IMR-90 (cell line): ENCODE results near the gene TMEM62. TPM values are rescaled to one million over a fixed set of nuclear protein-coding genes. Genes with fewer than 3 reads are reported as not detected.

Experiments
- ATAC-seq: fragments of 200-7000 bp; cut with Tn5 transposase; 2 replicates; pipeline ENCODE4 v1.9.1; 2020; ENCODE audit warnings: low read depth, mild to moderate bottlenecking, moderate library complexity
- BruUV-seq: library from RNA; stranded (reverse); fragments of 400-500 nt; replicated peaks from 2 replicates; lab custom pipeline; 2021; lab: Mats Ljungman, UMichigan
- CTCF ChIA-PET: fragments of 300-600 bp; formaldehyde crosslinking; extraction: SDS; loops from one replicate; lab custom pipeline; 2021; ENCODE audit warnings: antibody characterized with exemption; lab: Yijun Ruan, JAX
- POLR2A ChIA-PET: fragments of 300-600 bp; sonication (Branson Sonifier 250); formaldehyde crosslinking; loops from one replicate; lab custom pipeline; 2022; ENCODE audit warnings: antibody characterized with exemption; ENCODE audit not compliant: unreplicated experiment; lab: Charles Lee
- DNase-seq: peaks from one replicate; pipeline ENCODE4 v3.0.0; 2013
- H2AFZ ChIP-seq: replicated peaks from 2 replicates; pipeline ENCODE3; 2013; ENCODE audit warnings: low read length, mild to moderate bottlenecking; ENCODE audit not compliant: poor library complexity
- H2AK5ac ChIP-seq: 2 replicates; pipeline ENCODE4 v1.6.1; 2013; ENCODE audit warnings: low read depth, low read length, inconsistent platforms
- H2AK9ac ChIP-seq: replicated peaks from 2 replicates; pipeline ENCODE3; 2013; ENCODE audit warnings: mild to moderate bottlenecking, low read depth, low read length, moderate library complexity; ENCODE audit not compliant: poor library complexity
- H2BK120ac ChIP-seq: 2 replicates; pipeline ENCODE4 v1.6.1; 2013; ENCODE audit warnings: low read depth, low read length, inconsistent platforms
- H2BK15ac ChIP-seq: 3 replicates; pipeline ENCODE4 v1.6.1; 2013; ENCODE audit warnings: low read depth, low read length, inconsistent platforms
- H2BK20ac ChIP-seq: 2 replicates; pipeline ENCODE4 v1.6.1; 2013; ENCODE audit warnings: low read depth, mild to moderate bottlenecking, inconsistent platforms, low read length, moderate library complexity
- H2BK5ac ChIP-seq: 2 replicates; pipeline ENCODE4 v1.6.1; 2013; ENCODE audit warnings: mild to moderate bottlenecking, low read depth, low read length, inconsistent platforms; ENCODE audit not compliant: poor library complexity, severe bottlenecking
- H3K14ac ChIP-seq: replicated peaks from 2 replicates; pipeline ENCODE4 v1.6.1; 2013; ENCODE audit warnings: low read depth, low read length, inconsistent platforms
- H3K18ac ChIP-seq: 2 replicates; pipeline ENCODE4 v1.6.1; 2013; ENCODE audit warnings: low read depth, low read length, control low read depth
- H3K23ac ChIP-seq: 2 replicates; pipeline ENCODE4 v1.6.1; 2013; ENCODE audit warnings: low read depth, low read length, inconsistent platforms
- H3K27ac ChIP-seq: 2 replicates; pipeline ENCODE4 v1.5.1; 2013; ENCODE audit warnings: mild to moderate bottlenecking, control low read depth, low read length; ENCODE audit not compliant: insufficient read depth
- H3K27me3 ChIP-seq: 2 replicates; pipeline ENCODE4 v1.6.1; 2013; ENCODE audit warnings: low read length; ENCODE audit not compliant: control insufficient read depth, insufficient read depth
- H3K36me3 ChIP-seq: 2 replicates; pipeline ENCODE4 v1.6.1; 2013; ENCODE audit warnings: low read length, mixed read lengths; ENCODE audit not compliant: control insufficient read depth, insufficient read depth
- H3K4ac ChIP-seq: 2 replicates; pipeline ENCODE4 v1.6.1; 2013; ENCODE audit warnings: low read depth, low read length, inconsistent platforms
- H3K4me1 ChIP-seq: 2 replicates; pipeline ENCODE4 v1.6.1; 2013; ENCODE audit warnings: low read length, mixed read lengths; ENCODE audit not compliant: control insufficient read depth, insufficient read depth
- H3K4me2 ChIP-seq: 2 replicates; pipeline ENCODE4 v1.6.1; 2013; ENCODE audit warnings: low read depth, mild to moderate bottlenecking, control low read depth, low read length, moderate library complexity
- H3K4me3 ChIP-seq: 2 replicates; pipeline ENCODE4 v1.5.1; 2013; ENCODE audit warnings: low read depth, mild to moderate bottlenecking, control low read depth, low read length, moderate library complexity; ENCODE audit not compliant: insufficient read depth
- H3K56ac ChIP-seq: 2 replicates; pipeline ENCODE4 v1.6.1; 2013; ENCODE audit warnings: low read length, inconsistent platforms; ENCODE audit not compliant: insufficient read depth; ENCODE audit errors: extremely low read depth
- H3K79me1 ChIP-seq, 2 experiments: 2 replicates each; pipeline ENCODE4 v1.6.1; 2013; ENCODE audit warnings: low read length in 2 of 2, inconsistent platforms in 1 of 2, low read depth in 1 of 2
- H3K9ac ChIP-seq: 2 replicates; pipeline ENCODE4 v1.6.1; 2013; ENCODE audit warnings: low read depth, low read length, control low read depth
- H3K9me1 ChIP-seq: 2 replicates; pipeline ENCODE4 v1.6.1; 2013; ENCODE audit warnings: low read length, inconsistent platforms; ENCODE audit not compliant: insufficient read depth
- H3K9me3 ChIP-seq: 2 replicates; pipeline ENCODE4 v1.6.1; 2013; ENCODE audit warnings: low read length; ENCODE audit not compliant: control insufficient read depth, insufficient read depth
- H4K20me1 ChIP-seq: 2 replicates; pipeline ENCODE4 v1.6.1; 2013; ENCODE audit warnings: low read length, inconsistent platforms; ENCODE audit not compliant: insufficient read depth
- H4K5ac ChIP-seq: 2 replicates; pipeline ENCODE4 v1.6.1; 2013; ENCODE audit warnings: mild to moderate bottlenecking, low read depth, low read length, control low read depth
- H4K8ac ChIP-seq, 2 experiments: 2 replicates each; pipeline ENCODE4 v1.6.1; 2013; ENCODE audit warnings: low read depth in 2 of 2, low read length in 2 of 2, control low read depth in 1 of 2, inconsistent platforms in 1 of 2
- H4K91ac ChIP-seq: 2 replicates; pipeline ENCODE4 v1.6.1; 2013; ENCODE audit warnings: low read depth, low read length, inconsistent platforms; ENCODE audit not compliant: insufficient read depth
- BHLHE40 ChIP-seq: fragments of 150-350 bp; IDR thresholded peaks from 2 replicates; pipeline ENCODE4 v1.6.1; 2016; ENCODE audit warnings: mild to moderate bottlenecking, low read depth, low read length
- CEBPB ChIP-seq: IDR thresholded peaks from 2 replicates; pipeline ENCODE4 v1.6.1; 2012; ENCODE audit warnings: low read depth, low read length, improper control_type of control experiment
- CHD1 ChIP-seq: IDR thresholded peaks from 2 replicates; pipeline ENCODE4 v1.6.1; 2012; ENCODE audit warnings: low read depth, low read length, improper control_type of control experiment
- CTCF ChIP-seq: conservative IDR thresholded peaks from 2 replicates; pipeline ENCODE4 v1.5.1; 2012; ENCODE audit warnings: mild to moderate bottlenecking, low read depth, low read length, improper control_type of control experiment
- ELK1 ChIP-seq: fragments of 150-350 bp; IDR thresholded peaks from 2 replicates; pipeline ENCODE4 v1.6.1; 2016; ENCODE audit warnings: low read depth, mild to moderate bottlenecking, low read length, moderate library complexity, borderline replicate concordance
- FOS ChIP-seq: fragments of 150-350 bp; IDR thresholded peaks from 2 replicates; pipeline ENCODE4 v1.6.1; 2016; ENCODE audit warnings: low read depth, low read length
- MAFK ChIP-seq: IDR thresholded peaks from 2 replicates; pipeline ENCODE4 v1.6.1; 2012; ENCODE audit warnings: low read depth, low read length, improper control_type of control experiment
- MAZ ChIP-seq: IDR thresholded peaks from 2 replicates; pipeline ENCODE4 v1.6.1; 2012; ENCODE audit warnings: low read depth, mild to moderate bottlenecking, low read length, improper control_type of control experiment, moderate library complexity, borderline replicate concordance
- MXI1 ChIP-seq: IDR thresholded peaks from 2 replicates; pipeline ENCODE4 v1.6.1; 2012; ENCODE audit warnings: low read depth, mild to moderate bottlenecking, low read length, moderate library complexity, borderline replicate concordance
- NFE2L2 ChIP-seq: fragments of 150-350 bp; IDR thresholded peaks from 2 replicates; pipeline ENCODE4 v1.6.1; 2016; ENCODE audit warnings: low read depth, mild to moderate bottlenecking, low read length
- POLR2A ChIP-seq: IDR thresholded peaks from 2 replicates; pipeline ENCODE4 v1.6.1; 2012; ENCODE audit warnings: mild to moderate bottlenecking, low read depth, low read length
- RAD21 ChIP-seq: IDR thresholded peaks from 2 replicates; pipeline ENCODE4 v1.6.1; 2012; ENCODE audit warnings: low read length, improper control_type of control experiment
- RCOR1 ChIP-seq: IDR thresholded peaks from 2 replicates; pipeline ENCODE4 v1.6.1; 2012; ENCODE audit warnings: mild to moderate bottlenecking, low read length, improper control_type of control experiment; ENCODE audit not compliant: insufficient replicate concordance
- RFX5 ChIP-seq: IDR thresholded peaks from 2 replicates; pipeline ENCODE4 v1.8.0; 2012; ENCODE audit warnings: low read depth, mild to moderate bottlenecking, low read length, moderate library complexity
- SMC3 ChIP-seq: fragments of 150-350 bp; IDR thresholded peaks from 2 replicates; pipeline ENCODE4 v1.6.1; 2016; ENCODE audit warnings: low read depth, mild to moderate bottlenecking, antibody characterized with exemption, low read length, moderate library complexity
- WGBS, 2 experiments: methylation state at CpG; one replicate each; pipeline versions ENCODE4 v1.1.5 to v1.1.7; 2013; ENCODE audit warnings: missing lambda C conversion rate in 2 of 2; ENCODE audit not compliant: insufficient read length in 1 of 2; ENCODE audit errors: extremely low coverage in 2 of 2; 5-methylcytosine and 5-hydroxymethylcytosine counted together
- dilution Hi-C: fragments of 300-500 bp; cut with HindIII; formaldehyde crosslinking; loops from one replicate; pipeline ENCODE4 v1.14.3; 2018; ENCODE audit warnings: low sequenced_read_pairs; ENCODE audit not compliant: unreplicated experiment
- in situ Hi-C: fragments of 300-500 bp; cut with MboI; formaldehyde crosslinking; loops from 3 replicates; pipeline ENCODE4 v1.14.3; 2019; ENCODE audit warnings: low sequenced_read_pairs, inconsistent platforms, mixed read lengths
- intact Hi-C: fragments of 100-400 bp; cut with micrococcal nuclease; formaldehyde crosslinking; loops from 2 replicates; pipeline ENCODE4 v1.10.0; 2022
- polyA plus RNA-seq, 3 experiments: library from polyadenylated mRNA; depleted of rRNA; stranded (reverse); fragments of >200 nt; gene quantifications; 2 replicates each; pipeline ENCODE4 v1.2.3, GENCODE V29; 2012; ENCODE audit warnings: low replicate concordance in 1 of 3
- total RNA-seq: library from RNA; depleted of rRNA; stranded (reverse); fragments of >200 nt; gene quantifications from 2 replicates; pipeline ENCODE4 v1.2.3, GENCODE V29; 2012
- TF ChIP-seq, protein P1 (sequence below): fragments of 150-350 bp; IDR thresholded peaks from 2 replicates; pipeline ENCODE4 v1.6.1; 2017; ENCODE audit warnings: mild to moderate bottlenecking, antibody characterized with exemption, low read length, low read depth

TMEM62 gene
- total and polyA plus RNA-seq, 2 of the 4 experiments (the other 2 are of a cell fraction): 3.7 to 5.6 TPM

- intact Hi-C loops: no loop called here
- ChIA-PET CTCF (no interaction called here), POLR2A (no interaction called here)
- Histone ChIP-seq H3K9ac (no peak overlapping the region), H3K14ac (no peak overlapping the region), H2BK15ac (no peak overlapping the region), H3K27ac (no peak overlapping the region), H2AFZ (no peak overlapping the region), H4K5ac (no peak overlapping the region), H3K79me1 (no peaks in the 10 kb centered on the region), H3K9me1 (no peaks in the 10 kb centered on the region), H3K56ac (no peak overlapping the region), H3K36me3 (peaks cover 19% of the 10 kb centered on the region), H3K4me1 (peaks cover 5% of the 10 kb centered on the region), H4K8ac (no peak overlapping the region), H3K18ac (no peak overlapping the region), H2BK20ac (no peak overlapping the region), H2BK120ac (no peak overlapping the region), H2BK5ac (no peak overlapping the region), H3K4ac (no peak overlapping the region), H3K27me3 (peaks cover 7% of the 10 kb centered on the region), H3K4me3 (no peak overlapping the region), H2AK9ac (no peak overlapping the region), H3K23ac (no peak overlapping the region), H4K91ac (no peak overlapping the region), H2AK5ac (no peak overlapping the region), H3K4me2 (no peak overlapping the region), H3K9me3 (peaks cover 2% of the 10 kb centered on the region; the same call in 1 of the 2 replicates), H4K20me1 (no peaks in the 10 kb centered on the region)
- ATAC-seq (no peak), DNase-seq (no peak)
- in situ Hi-C loops: no loop called here
- no TSS peak for BruUV-seq
- 100% methylated on average over 2 of the region's 10 CpGs; no CpG with 5 or more reads in 1 of the 2 experiments for WGBS, 2 experiments
- TF ChIP-seq MXI1 (no peak), RCOR1 (no peak), CHD1 (no peak), MAFK (no peak), RFX5 (no peak), MAZ (no peak), ELK1 (no peak), NFE2L2 (no peak), FOS (no peak), BHLHE40 (no peak), CTCF (no peak), SMC3 (no peak), RAD21 (no peak), POLR2A (no peak), CEBPB (no peak)
- TF ChIP-seq, protein P1, sequence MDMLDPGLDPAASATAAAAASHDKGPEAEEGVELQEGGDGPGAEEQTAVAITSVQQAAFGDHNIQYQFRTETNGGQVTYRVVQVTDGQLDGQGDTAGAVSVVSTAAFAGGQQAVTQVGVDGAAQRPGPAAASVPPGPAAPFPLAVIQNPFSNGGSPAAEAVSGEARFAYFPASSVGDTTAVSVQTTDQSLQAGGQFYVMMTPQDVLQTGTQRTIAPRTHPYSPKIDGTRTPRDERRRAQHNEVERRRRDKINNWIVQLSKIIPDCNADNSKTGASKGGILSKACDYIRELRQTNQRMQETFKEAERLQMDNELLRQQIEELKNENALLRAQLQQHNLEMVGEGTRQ: no peak
- dilution Hi-C loops: no loop called here
Observed at GRCh38 chr15:43196760-43197548, 63.6 kb downstream of the TMEM62 start.
